SIG-M5 treated with dmso at 0.1 percent for 504 hours (cell line): ENCODE measurements around the gene SLC9B1.
"Not testable (repeated sequence)": the region's sequence is repeated elsewhere in the genome, so short reads cannot be mapped to it uniquely, and the experiment has no call there.

Source experiments
- DNase-seq: peaks from one replicate; lab custom pipeline; 2025; ENCODE audit not compliant: unreplicated experiment; lab: John Stamatoyannopoulos, UW

SLC9B1 gene

GRCh38 chr4:103011378-103012025, 8.0 kb downstream of the SLC9B1 start:
- no peak for DNase-seq

DNA sequence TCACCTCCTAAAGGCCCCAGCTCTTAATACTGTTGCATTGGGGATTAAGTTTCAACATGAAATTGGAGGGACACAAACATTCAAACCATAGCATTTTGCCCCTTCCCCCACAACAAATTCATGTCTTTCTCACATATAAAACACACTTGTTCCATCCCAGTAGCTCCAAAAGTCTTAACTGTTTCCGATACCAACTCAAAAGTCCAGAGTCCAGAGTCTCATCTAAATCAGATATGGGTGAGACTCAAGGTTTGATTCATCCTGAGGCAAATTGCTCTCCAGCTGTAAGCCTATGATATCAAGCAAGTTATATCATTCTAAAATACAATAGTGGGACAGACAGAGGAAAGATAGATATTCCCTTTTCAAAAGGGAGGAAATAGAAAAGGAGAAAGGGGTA, 8.7 kb downstream of the SLC9B1 start:
- DNase-seq: no peak

GRCh38 chr4:103008875-103009729, 10.4 kb downstream of the SLC9B1 start:
- DNase-seq: peak; percentile 70

DNA sequence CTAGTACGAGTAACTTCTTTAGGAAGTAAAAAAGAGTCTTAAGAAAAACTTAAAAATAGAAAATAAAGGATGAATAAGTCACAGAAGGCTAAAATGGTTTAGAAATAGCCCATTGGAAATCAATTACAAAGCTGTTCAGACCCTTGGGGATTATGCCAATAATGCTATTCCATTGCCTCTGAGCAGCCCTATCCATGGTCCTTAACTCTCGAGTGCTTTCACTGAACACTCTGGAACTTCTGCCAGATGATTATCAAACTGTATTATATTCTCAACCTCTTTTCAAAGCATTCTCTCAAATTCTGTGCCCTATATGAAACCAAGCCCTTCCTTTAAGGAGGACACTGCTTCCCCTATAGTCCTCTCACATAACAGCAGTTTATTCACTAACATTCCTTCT, 17.0 kb downstream of the SLC9B1 start:
- DNase-seq: no peak

DNA sequence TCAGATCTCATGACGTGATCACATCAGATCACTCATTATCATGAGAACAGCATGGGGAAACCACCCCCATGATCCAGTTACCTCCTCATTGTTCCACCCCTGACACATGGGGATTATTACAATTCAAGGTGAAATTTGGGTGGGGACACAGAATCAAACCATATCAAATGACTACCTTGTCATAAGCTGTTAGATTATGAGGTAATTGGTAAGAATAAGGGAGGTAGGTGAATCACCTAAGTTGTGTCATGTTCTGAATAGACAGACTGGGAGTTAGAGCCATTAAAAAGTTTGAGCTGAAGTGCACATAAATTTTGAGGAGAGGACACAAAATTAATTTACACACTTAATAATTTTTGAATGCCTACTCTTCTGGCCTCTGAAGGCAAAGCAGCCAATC, 24.7 kb downstream of the SLC9B1 start:
- DNase-seq: no peak

- DNase-seq: not testable (repeated sequence)
These were observed 25.5 kb downstream of the SLC9B1 start for GRCh38 chr4:102993985-102994384.

DNA sequence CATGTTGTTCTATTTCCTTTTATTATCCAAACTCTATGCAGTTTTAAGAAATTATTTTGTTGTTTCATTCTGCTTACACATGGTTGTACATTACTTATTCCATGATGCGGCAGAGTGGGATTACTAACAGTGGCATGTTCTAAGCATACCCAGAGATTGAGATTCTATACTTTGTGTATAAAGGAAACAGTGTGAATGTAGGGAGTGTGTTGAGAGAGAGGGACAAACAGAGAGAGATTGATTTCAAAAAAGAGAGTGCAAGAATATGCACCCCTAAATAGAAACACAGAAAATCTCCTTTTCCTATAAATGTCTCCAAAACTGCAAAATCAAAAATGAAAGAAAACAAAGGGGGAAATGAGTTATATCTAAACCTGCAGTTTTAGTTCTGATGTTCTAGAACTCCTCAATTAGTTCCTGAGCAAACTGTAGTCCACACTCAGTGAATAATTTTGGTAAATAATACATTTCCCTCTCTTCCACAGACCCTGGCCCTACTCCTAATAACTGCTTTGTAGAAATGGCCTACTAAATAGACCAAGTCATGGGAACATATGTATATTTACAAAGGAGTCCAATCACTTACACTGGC, 31.0 kb downstream of the SLC9B1 start:
- DNase-seq: no peak

- DNase-seq: no peak
These were observed 38.5 kb downstream of the SLC9B1 start for GRCh38 chr4:102981005-102981404.

DNA sequence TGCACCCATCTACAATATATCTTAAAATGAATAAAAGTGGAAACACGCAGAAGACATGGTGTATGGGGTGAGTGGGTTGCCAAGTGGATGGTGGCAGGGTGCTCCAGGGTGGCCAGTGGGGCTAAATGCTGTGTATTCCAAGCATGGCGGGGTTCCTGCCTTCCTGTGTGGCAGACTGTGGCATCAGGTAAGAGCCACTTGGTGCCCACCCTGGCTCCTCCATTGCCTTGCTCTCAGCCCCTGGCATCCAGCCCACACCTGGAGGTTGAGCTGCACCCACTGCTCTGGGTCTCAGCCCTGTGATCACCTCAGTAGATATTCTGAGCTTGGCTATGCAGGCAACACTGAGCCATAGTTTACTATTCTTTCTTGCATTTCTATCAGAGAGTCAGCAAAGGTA, 57.7 kb downstream of the SLC9B1 start:
- not testable (repeated sequence) for DNase-seq

GRCh38 chr4:102959496-102959895, 60.0 kb downstream of the SLC9B1 start:
- DNase-seq: no peak

GRCh38 chr4:102945066-102945465, 74.4 kb downstream of the SLC9B1 start:
- no peak for DNase-seq

DNA sequence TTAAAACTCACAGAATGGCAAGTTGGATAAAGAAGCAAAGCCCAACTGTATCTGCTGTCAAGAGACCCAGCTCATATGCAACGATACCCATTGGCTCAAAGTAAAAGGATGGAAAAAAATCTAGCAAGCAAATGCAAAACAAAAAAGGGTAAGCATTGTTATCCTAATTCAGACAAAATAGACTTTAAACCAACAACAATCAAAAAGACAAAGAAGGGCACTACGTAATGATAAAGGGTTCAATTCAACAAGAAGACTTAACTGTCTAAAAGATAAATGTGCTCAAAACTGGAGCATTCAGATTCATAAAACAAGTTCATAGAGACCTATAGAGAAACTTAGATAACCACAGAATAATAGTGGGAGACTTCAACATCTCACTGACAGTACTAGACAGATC, 81.4 kb downstream of the SLC9B1 start:
- DNase-seq: not testable (repeated sequence)

DNA sequence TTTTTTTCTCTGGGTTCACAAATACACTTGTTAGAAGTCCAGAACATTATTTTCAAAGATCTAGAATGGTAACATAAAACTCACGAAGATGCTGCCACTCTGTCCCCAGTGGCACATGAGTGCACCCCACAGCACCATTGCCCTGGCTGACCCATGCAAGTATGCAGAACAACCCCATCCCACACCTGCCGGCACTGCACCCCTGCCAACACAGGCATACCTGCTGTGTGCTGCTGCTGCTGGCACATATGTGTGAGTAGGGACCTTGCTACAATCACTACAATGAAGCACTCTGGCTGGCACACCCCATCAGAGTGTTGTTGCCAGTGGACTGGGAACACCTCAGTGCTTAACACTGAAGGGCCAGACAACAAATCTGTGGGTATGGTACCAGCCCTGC, 83.8 kb downstream of the SLC9B1 start:
- no peak for DNase-seq

- DNase-seq: not testable (repeated sequence)
These were observed 99.8 kb downstream of the SLC9B1 start for GRCh38 chr4:102919697-102920096.

DNA sequence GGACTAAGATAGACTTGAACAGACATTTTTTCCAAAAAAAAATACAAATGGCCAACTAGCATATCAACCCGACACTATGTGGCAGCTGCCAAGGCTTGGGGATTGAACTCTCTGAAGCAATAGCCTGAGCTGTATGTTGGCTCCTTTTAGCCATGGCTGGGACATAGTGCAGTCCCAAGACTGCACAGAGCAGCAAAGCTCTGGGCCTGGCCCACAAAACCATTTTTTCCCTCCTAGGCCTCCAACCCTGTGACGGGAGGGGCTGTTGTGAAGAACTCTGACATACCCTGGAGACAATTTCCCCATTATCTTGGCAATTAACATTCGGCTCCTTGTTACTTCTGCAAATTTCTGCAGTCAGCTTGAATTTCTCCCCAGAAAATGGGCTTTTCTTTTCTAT, 100.6 kb downstream of the SLC9B1 start:
- no peak for DNase-seq

DNA sequence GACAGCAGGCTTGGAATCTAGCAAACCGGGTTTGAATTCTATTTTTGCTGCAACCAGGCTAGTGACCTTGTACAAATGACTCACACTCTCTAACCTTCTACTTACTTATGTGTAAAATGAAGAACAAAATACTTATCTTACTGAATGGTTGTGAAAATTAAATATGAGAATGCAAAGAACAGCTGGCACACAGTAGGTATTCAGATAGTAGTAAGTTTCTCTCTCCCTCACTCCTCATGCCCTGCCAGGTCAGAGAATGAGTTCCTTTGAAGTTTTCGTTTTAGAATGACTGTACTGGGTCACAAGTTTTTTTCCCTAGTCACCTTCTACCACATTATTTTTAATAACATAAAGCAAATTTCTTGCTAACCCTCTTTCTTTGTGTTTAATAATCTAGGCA, 117.7 kb downstream of the SLC9B1 start:
- DNase-seq: no peak

DNA sequence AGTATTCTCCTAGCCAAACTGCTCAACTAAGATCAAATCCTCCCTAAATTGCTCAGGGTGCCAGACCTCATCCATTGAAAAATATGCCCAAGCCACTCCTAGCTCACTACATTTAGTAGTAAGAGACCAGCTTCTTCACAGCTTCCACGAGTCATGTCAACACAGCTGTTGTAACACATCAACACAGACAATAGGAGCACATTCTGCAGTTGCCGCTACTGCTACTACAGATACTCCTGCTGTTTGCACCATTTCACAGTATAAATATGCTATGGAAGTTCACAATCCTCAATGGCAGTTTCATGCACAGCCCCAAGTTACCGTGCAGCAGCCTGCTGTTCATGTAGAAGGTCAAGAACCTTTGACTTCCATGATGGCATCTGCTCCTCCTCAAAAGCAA, 121.9 kb downstream of the SLC9B1 start:
- not testable (repeated sequence) for DNase-seq

DNA sequence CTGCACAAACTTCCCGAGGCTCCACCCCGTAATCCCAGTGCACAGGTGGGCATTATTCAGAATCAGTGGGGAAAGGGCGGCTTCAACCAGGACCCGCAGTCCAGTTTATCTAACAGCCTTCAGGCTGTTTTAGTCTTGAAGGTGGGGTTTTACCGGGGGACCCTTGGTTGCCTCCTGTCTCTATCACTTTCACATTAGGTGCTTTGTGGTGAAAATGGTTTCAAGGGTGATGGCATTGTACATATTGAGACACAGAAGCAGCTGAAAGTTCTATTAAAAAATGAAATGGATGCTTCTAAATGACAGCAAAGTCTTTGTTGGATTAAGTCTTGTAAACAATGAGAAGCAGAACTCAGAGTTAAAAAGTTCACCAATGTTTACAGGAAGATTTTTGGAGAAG, 123.0 kb downstream of the SLC9B1 start:
- DNase-seq: not testable (repeated sequence)

- not testable (repeated sequence) for DNase-seq
These were observed 129.6 kb downstream of the SLC9B1 start for GRCh38 chr4:102889866-102890265.

GRCh38 chr4:102888570-102888969, 130.9 kb downstream of the SLC9B1 start:
- not testable (repeated sequence) for DNase-seq

DNA sequence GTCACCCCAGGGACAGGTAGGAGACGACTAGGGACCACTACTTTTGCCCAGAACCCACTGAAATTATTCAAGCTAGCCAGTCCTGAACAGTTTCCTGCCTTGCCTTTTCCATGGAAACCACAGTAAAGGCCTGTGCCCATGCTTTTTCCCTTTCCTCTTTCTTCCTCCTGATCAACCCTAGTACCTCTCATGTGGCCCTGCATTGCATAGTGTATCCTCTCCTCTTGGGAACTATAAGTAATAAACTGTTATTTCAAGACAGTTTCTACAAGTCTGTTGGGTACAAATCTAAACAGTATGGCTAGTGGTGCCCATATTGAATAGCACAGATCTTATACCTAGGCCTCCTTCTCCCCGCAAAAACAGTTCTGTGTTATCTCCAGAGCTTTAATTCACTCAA, 136.2 kb downstream of the SLC9B1 start:
- DNase-seq: no peak

DNA sequence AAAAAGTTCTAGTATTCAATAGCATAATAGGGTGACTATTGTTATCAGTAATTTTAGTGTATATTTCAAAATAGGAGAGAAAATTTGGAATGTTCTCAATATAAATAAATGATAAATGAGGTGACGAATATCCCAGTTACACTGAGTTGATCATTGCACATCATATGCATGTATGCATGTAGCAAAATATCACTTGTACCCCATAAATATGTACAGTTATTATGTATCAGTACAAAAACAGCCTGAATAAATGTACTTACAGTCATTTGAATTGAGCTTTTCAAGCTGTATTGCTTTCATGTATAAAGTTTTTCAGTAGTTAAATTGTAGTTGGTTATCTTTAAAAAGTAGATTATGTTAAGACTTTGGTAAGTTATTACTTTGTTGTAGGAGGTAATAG, 138.2 kb downstream of the SLC9B1 start:
- no peak for DNase-seq
